Endothelial cell of umbilical vein (primary cell): Measurements from ENCODE around the gene USF2. TPM values are rescaled to one million over a fixed set of nuclear protein-coding genes. Genes with fewer than 3 reads are reported as not detected.

Experiments
- BruUV-seq: library from RNA; stranded (reverse); fragments of 400-500 nt; replicated peaks from 2 replicates; lab custom pipeline; 2021; lab: Mats Ljungman, UMichigan
- CTCF ChIA-PET: fragments of 300-600, 350-600 bp; sonication (Branson Sonifier 250); formaldehyde crosslinking; loops from one replicate; lab custom pipeline; 2021; ENCODE audit warnings: antibody characterized with exemption, inconsistent platforms; lab: Charles Lee
- POLR2A ChIA-PET: fragments of 300-600, 350-600 bp; sonication (Branson Sonifier 250); formaldehyde crosslinking; loops from one replicate; lab custom pipeline; 2021; ENCODE audit warnings: antibody characterized with exemption, inconsistent platforms; lab: Charles Lee
- DNase-seq: peaks from one replicate; pipeline ENCODE4 v3.0.0-alpha.2; 2011; ENCODE audit warnings: low read depth, low spot score
- FAIRE-seq: peaks from 2 replicates; lab custom pipeline; 2011; peaks lifted over from hg19 to GRCh38; lab: Jason Lieb, UNC
- H2AFZ ChIP-seq: 2 replicates; pipeline ENCODE4 v1.6.0; 2012; ENCODE audit warnings: low read depth, low read length, control low read depth, inconsistent platforms
- H3K27ac ChIP-seq: 2 replicates; pipeline ENCODE4 v1.5.1; 2011; ENCODE audit warnings: low read depth, mild to moderate bottlenecking, control low read depth, low read length, moderate library complexity; ENCODE audit not compliant: insufficient read depth
- H3K27me3 ChIP-seq, 2 experiments: 2 replicates each; pipeline versions ENCODE4 v1.6.0 to v1.6.1; 2011; ENCODE audit warnings: low read length in 2 of 2, mixed read lengths in 1 of 2; ENCODE audit not compliant: control insufficient read depth in 2 of 2, insufficient read depth in 2 of 2
- H3K36me3 ChIP-seq, 2 experiments: 2 replicates in 1 of 2; 3 replicates in 1 of 2; pipeline ENCODE4 v1.5.1; 2011; ENCODE audit warnings: low read length in 2 of 2, mild to moderate bottlenecking in 1 of 2, moderate library complexity in 1 of 2; ENCODE audit not compliant: control insufficient read depth in 2 of 2, insufficient read depth in 2 of 2; ENCODE audit errors: extremely low read depth in 1 of 2
- H3K4me1 ChIP-seq: 3 replicates; pipeline ENCODE4 v1.5.1; 2011; ENCODE audit warnings: mild to moderate bottlenecking, low read length; ENCODE audit not compliant: control insufficient read depth, insufficient read depth; ENCODE audit errors: extremely low read depth
- H3K4me2 ChIP-seq: 2 replicates; pipeline ENCODE4 v1.6.1; 2011; ENCODE audit warnings: low read length, control low read depth, mixed read lengths; ENCODE audit not compliant: insufficient read depth
- H3K4me3 ChIP-seq, 3 experiments: fragments of 200-600 bp in 1 of 3; sonication (generic), shearing (Covaris generic) in 1 of 3; replicated peaks in 1 of 3; 2 replicates each; pipeline ENCODE4 v1.5.1; 2011 to 2016; ENCODE audit warnings: control low read depth in 3 of 3, low read length in 3 of 3, mild to moderate bottlenecking in 2 of 3, inconsistent platforms in 1 of 3, low read depth in 1 of 3, moderate library complexity in 1 of 3; ENCODE audit not compliant: insufficient read depth in 1 of 3
- H3K79me2 ChIP-seq: 2 replicates; pipeline ENCODE4 v1.6.0; 2012; ENCODE audit warnings: low read length, inconsistent platforms; ENCODE audit not compliant: control insufficient read depth, insufficient read depth
- H3K9ac ChIP-seq: replicated peaks from 2 replicates; pipeline ENCODE3; 2011; ENCODE audit warnings: low read length, control low read depth; ENCODE audit not compliant: insufficient read depth; ENCODE audit errors: extremely low read depth
- H3K9me1 ChIP-seq: replicated peaks from 3 replicates; pipeline ENCODE4 v1.6.0; 2011; ENCODE audit warnings: mild to moderate bottlenecking, low read length; ENCODE audit not compliant: control insufficient read depth, insufficient read depth; ENCODE audit errors: extremely low read depth
- H3K9me3 ChIP-seq: replicated peaks from 2 replicates; pipeline ENCODE4 v1.5.1; 2012; ENCODE audit warnings: low read length, inconsistent platforms; ENCODE audit not compliant: control insufficient read depth, insufficient read depth
- H4K20me1 ChIP-seq: replicated peaks from 2 replicates; pipeline ENCODE3; 2011; ENCODE audit warnings: mild to moderate bottlenecking, low read length; ENCODE audit not compliant: control insufficient read depth, insufficient read depth; ENCODE audit errors: extremely low read depth
- CTCF ChIP-seq, 2 donors: IDR thresholded peaks; 1 replicate in 1 of 2; 2 replicates in 1 of 2; pipeline ENCODE4 v1.5.1; 2011; ENCODE audit warnings: low read length in 2 of 2, mild to moderate bottlenecking in 2 of 2, moderate library complexity in 2 of 2, control low read depth in 1 of 2, inconsistent platforms in 1 of 2, low read depth in 1 of 2; ENCODE audit not compliant: insufficient read depth in 1 of 2; ENCODE audit errors: extremely low read depth in 1 of 2
- EZH2 ChIP-seq: IDR thresholded peaks from 2 replicates; pipeline ENCODE4 v1.6.1; 2012; ENCODE audit warnings: borderline replicate concordance, low read depth, mild to moderate bottlenecking, moderate library complexity, low read length, inconsistent platforms; ENCODE audit not compliant: severe bottlenecking
- FOS ChIP-seq: IDR thresholded peaks from 2 replicates; pipeline ENCODE4 v1.6.1; 2011; ENCODE audit warnings: mild to moderate bottlenecking, low read length, moderate library complexity, borderline replicate concordance; ENCODE audit not compliant: insufficient read depth
- GATA2 ChIP-seq: IDR thresholded peaks from 2 replicates; pipeline ENCODE4 v1.7.0; 2011; ENCODE audit warnings: low read depth, mild to moderate bottlenecking, moderate library complexity, mixed read lengths, low read length; ENCODE audit not compliant: insufficient read length, insufficient read depth
- JUN ChIP-seq: IDR thresholded peaks from 2 replicates; pipeline ENCODE4 v1.6.1; 2011; ENCODE audit warnings: borderline replicate concordance, low read depth; ENCODE audit not compliant: insufficient read length, insufficient read depth
- MAX ChIP-seq: IDR thresholded peaks from 2 replicates; pipeline ENCODE4 v1.6.1; 2011; ENCODE audit not compliant: insufficient read depth, insufficient read length
- MYC ChIP-seq: IDR thresholded peaks from one replicate; pipeline ENCODE4 v1.6.1; 2011; ENCODE audit warnings: mild to moderate bottlenecking, low read depth, low read length
- POLR2A ChIP-seq: IDR thresholded peaks from 2 replicates; pipeline ENCODE4 v1.6.1; 2012; ENCODE audit warnings: low read depth, mild to moderate bottlenecking, control low read depth, low read length
- POLR2AphosphoS5 ChIP-seq: IDR thresholded peaks from 2 replicates; pipeline ENCODE4 v1.6.1; 2012; ENCODE audit warnings: low read depth, mild to moderate bottlenecking, control low read depth, low read length, moderate library complexity; ENCODE audit not compliant: insufficient read depth
- dilution Hi-C: fragments of 300-500 bp; cut with MboI; formaldehyde crosslinking; loops from one replicate; pipeline ENCODE4 v1.15.0; 2019; ENCODE audit warnings: low sequenced_read_pairs; ENCODE audit not compliant: extremely low pct_ligation_motif_present
- intact Hi-C: fragments of 100-400 bp; cut with micrococcal nuclease; formaldehyde crosslinking; loops from one replicate; pipeline ENCODE4 v1.10.0; 2022
- polyA plus RNA-seq, 4 experiments: library from polyadenylated mRNA; depleted of rRNA in 3 of 4; stranded (reverse) in 3 of 4; unstranded in 1 of 4; fragments of >200 nt; gene quantifications; 2 replicates each; pipeline versions ENCODE4 v1.2.1 to v1.2.3, GENCODE V29; 2011 to 2012; ENCODE audit warnings: missing spikeins in 1 of 4
- total RNA-seq: library from RNA; stranded (reverse); gene quantifications from 2 replicates; pipeline ENCODE4 v1.2.3, GENCODE V29; 2021

USF2 gene
- total and polyA plus RNA-seq, 2 donors (not counting 3 experiments of a cell fraction or from before 2014, with no cell fraction given) = 75.0 to 76.8 TPM

- TF ChIP-seq POLR2A (no peak), MYC (no peak), EZH2 (no peak), POLR2AphosphoS5 (no peak), FOS (no peak), MAX (no peak), GATA2 (no peak), JUN (no peak), CTCF (IDR thresholded peaks at IDR 0.05; ENCODE audit: extremely low read depth in 1 of 2, insufficient read depth in 1 of 2, low read depth in 1 of 2, low read length in 2 of 2) (no peak)
- no peak overlapping the region for H2AFZ ChIP-seq
- H3K9me1 ChIP-seq = no peaks in the 10 kb centered on the region
- no peak overlapping the region for H3K4me2 ChIP-seq
- H3K9ac ChIP-seq = no peak overlapping the region
- H3K27me3 ChIP-seq = no peaks in the 10 kb centered on the region
- no peaks in the 10 kb centered on the region for H3K9me3 ChIP-seq
- no peak overlapping the region for H3K27ac ChIP-seq
- peaks cover 4% of the 10 kb centered on the region for H3K4me1 ChIP-seq
- dilution Hi-C loops = no loop called here
- H3K79me2 ChIP-seq = peaks cover 3% of the 10 kb centered on the region
- H3K4me3 ChIP-seq = no peak overlapping the region
- CTCF ChIA-PET = interaction anchor here (1.6 kb wide), 1 partner anchor 123 kb away, joined by 4 read pairs; no protein-coding TSS in a partner anchor
- no peak for DNase-seq
- H3K36me3 ChIP-seq = no peaks in the 10 kb centered on the region
- POLR2A ChIA-PET = no interaction called here
- intact Hi-C loops = loop anchor here (5.0 to 10.0 kb wide), 2 partner anchors 52 to 230 kb away; partner anchors contain the start of gene SCN1B
- no peak for FAIRE-seq
- H4K20me1 ChIP-seq = no peaks in the 10 kb centered on the region
- BruUV-seq = no TSS peak
Measured at GRCh38 chr19:35264268-35265125, 4.3 kb upstream of the USF2 start.
